ENCODE measurements around the gene CRYBG2.

DNA sequence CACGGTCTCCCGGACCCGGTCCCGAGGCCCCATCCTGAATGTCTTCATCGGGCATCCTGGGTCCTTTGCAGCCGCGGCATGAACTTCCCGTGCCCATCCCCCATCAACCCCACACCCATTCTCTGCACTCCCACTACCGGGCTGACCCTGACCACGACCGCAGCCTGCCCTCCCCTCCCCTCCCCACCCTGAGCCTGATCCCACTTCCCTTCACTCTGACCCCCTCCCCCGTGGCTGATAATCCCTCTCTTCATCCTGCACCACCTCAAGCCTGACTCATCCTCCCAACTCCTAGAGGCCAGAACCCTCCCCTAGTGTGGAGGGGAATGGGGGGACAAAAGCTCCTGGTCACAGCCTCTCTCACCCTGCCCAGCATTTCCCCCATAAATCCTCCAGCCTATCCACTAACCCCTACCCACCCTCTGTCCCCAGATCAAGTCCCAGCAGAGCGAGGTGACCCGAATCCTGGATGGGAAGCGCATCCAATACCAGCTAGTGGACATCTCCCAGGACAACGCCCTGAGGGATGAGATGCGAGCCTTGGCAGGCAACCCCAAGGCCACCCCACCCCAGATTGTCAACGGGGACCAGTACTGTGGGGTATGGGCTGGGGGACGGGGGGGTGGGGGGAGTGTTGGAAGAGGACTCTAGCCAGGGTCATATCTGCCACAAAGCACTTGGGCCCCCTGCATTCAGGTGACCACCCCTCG is 73.4 kb downstream of the CRYBG2 start:
- TF ChIP-seq CTCF (IDR thresholded peaks at IDR 0.05) (no peak), POLR2A (IDR thresholded peaks at IDR 0.05) (no peak), POLR2AphosphoS5 (IDR thresholded peaks at IDR 0.05) (no peak)

All from gastroesophageal sphincter (tissue), 3 donors.